Ascending aorta (tissue), 2 donors: ENCODE measurements around the gene PPP1R1A. TPM values are rescaled to one million over a fixed set of nuclear protein-coding genes. Genes with fewer than 3 reads are reported as not detected.

Experiments
- DNase-seq, 2 donors: peaks; one replicate each; pipeline ENCODE4 v3.0.0-alpha.2; 2019; ENCODE audit warnings: low spot score in 2 of 2
- H3K27ac ChIP-seq, 2 donors: fragments of 200-600 bp; sonication (generic); one replicate each; pipeline ENCODE4 v1.5.1; 2016 to 2017; ENCODE audit warnings: mild to moderate bottlenecking in 1 of 2
- H3K27me3 ChIP-seq: fragments of 200-600 bp; sonication (generic); one replicate; pipeline ENCODE4 v1.5.1; 2017
- H3K36me3 ChIP-seq, 2 donors: fragments of 200-600 bp; sonication (generic); one replicate each; pipeline ENCODE4 v1.5.1; 2016
- H3K4me1 ChIP-seq, 2 donors: fragments of 200-600 bp; sonication (generic); one replicate each; pipeline ENCODE4 v1.5.1; 2016 to 2017; ENCODE audit warnings: mild to moderate bottlenecking in 1 of 2
- H3K4me3 ChIP-seq, 2 donors: fragments of 200-600 bp; sonication (generic); one replicate each; pipeline ENCODE4 v1.5.1; 2016 to 2017; ENCODE audit warnings: mild to moderate bottlenecking in 1 of 2
- H3K9me3 ChIP-seq, 2 donors: fragments of 200-600 bp; sonication (generic); one replicate each; pipeline ENCODE4 v1.5.1; 2016
- CTCF ChIP-seq, 3 experiments: fragments of 200-600 bp in 2 of 3; fragments of 450-650 bp in 1 of 3; sonication (generic) in 2 of 3; IDR thresholded peaks; one replicate each; pipeline ENCODE4 v1.5.1; 2016 to 2019; ENCODE audit warnings: antibody characterized with exemption in 3 of 3, mild to moderate bottlenecking in 1 of 3, moderate library complexity in 1 of 3
- intact Hi-C: fragments of 100-400 bp; cut with DNase I; formaldehyde crosslinking; loops from one replicate; pipeline ENCODE4 v1.15.1; 2023
- total RNA-seq: library from RNA; depleted of rRNA; stranded (reverse); fragments of >200 nt; gene quantifications from one replicate; pipeline ENCODE4 v1.1.0, GENCODE V29; 2016

Gene PPP1R1A
- total RNA-seq, 1 donor from 2014 or later, result 28.7 TPM

- DNase-seq, result no peak
- Histone ChIP-seq H3K27me3 (no peaks in the 10 kb centered on the region), H3K4me3 (no peak overlapping the region), H3K27ac (no peak overlapping the region), H3K4me1 (no peaks in the 10 kb centered on the region), H3K9me3 (no peaks in the 10 kb centered on the region), H3K36me3 (no peaks in the 10 kb centered on the region)
- intact Hi-C loops, result loop anchor here (5.0 kb wide), 1 partner anchor 48 kb away; no protein-coding TSS in a partner anchor
- no peak for TF ChIP-seq CTCF (IDR thresholded peaks at IDR 0.05)
Observed at GRCh38 chr12:54529581-54529980, 58.9 kb downstream of the PPP1R1A start.

Other genes starting within 250 kb of the PPP1R1A start
- not detected for gene GPR84, start 224.2 kb downstream of the PPP1R1A start, total RNA-seq
- gene ZNF385A, start 203.9 kb downstream of the PPP1R1A start, total RNA-seq, result 53.2 TPM
- 973 TPM for gene ITGA5, start 169.4 kb downstream of the PPP1R1A start, total RNA-seq
- not detected for gene GTSF1, start 115.1 kb downstream of the PPP1R1A start, total RNA-seq
- 5.4 TPM for gene NCKAP1L, start 90.9 kb downstream of the PPP1R1A start, total RNA-seq
- gene PDE1B, start 39.1 kb downstream of the PPP1R1A start, total RNA-seq, result 82.1 TPM
- gene LACRT, start 46.2 kb upstream of the PPP1R1A start, total RNA-seq, result not detected
- not detected for gene DCD, start 59.7 kb upstream of the PPP1R1A start, total RNA-seq